Measurements from ENCODE around the gene TET2.

TET2 gene

GRCh38 chr4:105146276-105147015, at the start of gene TET2:
TET2 (plus strand) TSS chr4:105146876; CDS start chr4:105233943, 87,067 bp downstream.
- Histone ChIP-seq H3K27ac (peak within 1 kb of the TSS; percentile 98), H3K27me3 (no peaks in the 10 kb centered on the region), H3K4me1 (ENCODE audit: control insufficient read depth in 1 of 2, insufficient read depth in 1 of 2, low read depth in 1 of 2, low read length in 1 of 2) (peaks cover 51 to 55% of the 10 kb centered on the region in 2 experiments), H3K36me3 (no peaks in the 10 kb centered on the region), H3K4me3 (ENCODE audit: low read depth in 1 of 2, low read length in 1 of 2) (peak within 1 kb of the TSS; percentile 87 to 91), H3K9me3 (no peaks in the 10 kb centered on the region)
- TF ChIP-seq CTCF (IDR thresholded peaks at IDR 0.05) = peak; percentile 13

- peaks cover 3 to 5% of the 10 kb centered on the region in 2 experiments for H3K4me1 ChIP-seq (ENCODE audit: control insufficient read depth in 1 of 2, insufficient read depth in 1 of 2, low read depth in 1 of 2, low read length in 1 of 2)
- no peak for TF ChIP-seq CTCF (IDR thresholded peaks at IDR 0.05)
- no peaks in the 10 kb centered on the region for H3K36me3 ChIP-seq
- H3K4me3 ChIP-seq (ENCODE audit: low read depth in 1 of 2, low read length in 1 of 2) = no peak overlapping the region
- no peak overlapping the region for H3K27ac ChIP-seq
- H3K27me3 ChIP-seq = no peaks in the 10 kb centered on the region
- H3K9me3 ChIP-seq = peaks cover 3% of the 10 kb centered on the region
Measured at GRCh38 chr4:105102016-105102415, 44.7 kb upstream of the TET2 start.

- Histone ChIP-seq H3K27me3 (no peaks in the 10 kb centered on the region), H3K36me3 (no peaks in the 10 kb centered on the region), H3K4me1 (ENCODE audit: control insufficient read depth in 1 of 2, insufficient read depth in 1 of 2, low read depth in 1 of 2, low read length in 1 of 2) (peaks cover 6 to 11% of the 10 kb centered on the region in 2 experiments), H3K9me3 (no peaks in the 10 kb centered on the region), H3K27ac (no peak overlapping the region), H3K4me3 (ENCODE audit: low read depth in 1 of 2, low read length in 1 of 2) (no peak overlapping the region)
- no peak for TF ChIP-seq CTCF (IDR thresholded peaks at IDR 0.05)
Measured at GRCh38 chr4:105106426-105106825, 40.2 kb upstream of the TET2 start.

- no peak for TF ChIP-seq CTCF (IDR thresholded peaks at IDR 0.05)
- H3K4me1 ChIP-seq (ENCODE audit: control insufficient read depth in 1 of 2, insufficient read depth in 1 of 2, low read depth in 1 of 2, low read length in 1 of 2) = peaks cover 14 to 19% of the 10 kb centered on the region in 2 experiments
- H3K27ac ChIP-seq = no peak overlapping the region
- H3K4me3 ChIP-seq (ENCODE audit: low read depth in 1 of 2, low read length in 1 of 2) = no peak overlapping the region
- no peaks in the 10 kb centered on the region for H3K27me3 ChIP-seq
- H3K9me3 ChIP-seq = no peaks in the 10 kb centered on the region
- H3K36me3 ChIP-seq = no peaks in the 10 kb centered on the region
Measured at GRCh38 chr4:105107095-105107856, 39.4 kb upstream of the TET2 start.

- Histone ChIP-seq H3K4me1 (ENCODE audit: control insufficient read depth in 1 of 2, insufficient read depth in 1 of 2, low read depth in 1 of 2, low read length in 1 of 2) (peaks cover 31 to 32% of the 10 kb centered on the region in 2 experiments), H3K4me3 (ENCODE audit: low read depth in 1 of 2, low read length in 1 of 2) (no peak overlapping the region), H3K9me3 (no peaks in the 10 kb centered on the region), H3K36me3 (no peaks in the 10 kb centered on the region), H3K27me3 (no peaks in the 10 kb centered on the region), H3K27ac (no peak overlapping the region)
- TF ChIP-seq CTCF (IDR thresholded peaks at IDR 0.05) = no peak
Measured at GRCh38 chr4:105108971-105109370, 37.7 kb upstream of the TET2 start.

All from neutrophil (primary cell).